HG02884 (cell line): ENCODE measurements around the gene IDH3A.
"Not testable (repeated sequence)": the region's sequence is repeated elsewhere in the genome, so short reads cannot be mapped to it uniquely, and the experiment has no call there.

Experiments
- ATAC-seq: cut with Tn5 transposase; IDR thresholded peaks from one replicate; pipeline ENCODE4 v1.9.1; 2021; ENCODE audit warnings: mild to moderate bottlenecking, moderate library complexity; ENCODE audit not compliant: unreplicated experiment

Gene IDH3A

DNA sequence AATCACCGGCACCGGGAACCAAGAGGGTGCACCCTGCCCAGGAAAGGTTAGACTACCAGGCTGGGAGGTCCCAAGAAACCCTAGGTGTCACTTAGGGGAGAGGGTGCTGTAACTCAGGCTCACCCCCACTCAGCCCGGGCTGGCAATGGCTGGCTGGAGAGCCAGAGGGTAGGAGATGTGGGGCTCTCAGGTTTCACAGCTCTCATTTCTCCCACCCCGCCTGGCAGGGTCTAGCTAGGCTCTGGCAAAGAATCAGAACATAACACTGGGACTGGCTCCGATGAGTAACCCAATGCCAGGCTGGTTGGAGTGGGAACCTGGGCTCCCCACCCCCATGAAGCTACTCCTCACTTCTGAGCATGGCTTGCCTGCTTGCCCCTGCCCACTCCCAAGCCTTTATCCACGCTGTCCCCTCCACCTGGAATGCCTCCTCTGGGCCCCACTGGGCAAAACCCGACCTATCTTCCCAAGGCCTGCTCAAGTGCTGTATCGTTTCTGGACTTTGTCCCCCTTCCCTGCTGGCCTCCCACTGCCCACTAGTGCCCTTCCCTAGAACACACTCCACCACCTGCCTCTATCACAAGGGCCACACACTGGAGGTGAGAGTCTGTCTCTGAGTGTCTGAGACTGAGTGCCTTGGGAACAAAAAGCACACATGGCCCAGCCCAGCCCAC lies 19.9 kb upstream of the IDH3A start:
- ATAC-seq: no peak

DNA sequence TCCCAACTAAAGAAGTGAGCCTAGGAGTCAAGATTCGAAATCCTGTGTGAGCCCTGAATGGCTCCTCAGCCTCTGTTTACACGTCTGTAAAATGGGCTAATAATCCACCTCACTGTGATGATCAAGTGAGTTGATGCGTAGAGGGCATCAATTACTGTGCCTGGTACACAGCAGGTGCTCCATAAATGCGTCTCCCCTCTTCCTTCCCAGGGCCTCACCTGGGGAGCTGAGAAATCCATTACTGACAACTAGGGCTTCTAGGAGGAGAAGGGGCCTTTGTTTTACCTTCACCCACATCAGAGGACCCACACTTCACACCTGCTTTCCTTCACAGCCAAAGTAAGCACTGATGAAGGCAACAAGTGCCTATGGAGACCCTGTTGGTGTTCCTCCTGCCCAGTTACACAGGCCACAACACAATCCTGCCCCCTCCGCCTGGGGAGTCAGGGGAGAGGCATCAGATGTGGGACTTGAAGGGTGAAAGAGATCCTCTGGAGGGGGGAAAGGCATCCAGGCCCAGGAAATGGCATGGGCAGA lies 19.3 kb upstream of the IDH3A start:
- ATAC-seq: no peak

DNA sequence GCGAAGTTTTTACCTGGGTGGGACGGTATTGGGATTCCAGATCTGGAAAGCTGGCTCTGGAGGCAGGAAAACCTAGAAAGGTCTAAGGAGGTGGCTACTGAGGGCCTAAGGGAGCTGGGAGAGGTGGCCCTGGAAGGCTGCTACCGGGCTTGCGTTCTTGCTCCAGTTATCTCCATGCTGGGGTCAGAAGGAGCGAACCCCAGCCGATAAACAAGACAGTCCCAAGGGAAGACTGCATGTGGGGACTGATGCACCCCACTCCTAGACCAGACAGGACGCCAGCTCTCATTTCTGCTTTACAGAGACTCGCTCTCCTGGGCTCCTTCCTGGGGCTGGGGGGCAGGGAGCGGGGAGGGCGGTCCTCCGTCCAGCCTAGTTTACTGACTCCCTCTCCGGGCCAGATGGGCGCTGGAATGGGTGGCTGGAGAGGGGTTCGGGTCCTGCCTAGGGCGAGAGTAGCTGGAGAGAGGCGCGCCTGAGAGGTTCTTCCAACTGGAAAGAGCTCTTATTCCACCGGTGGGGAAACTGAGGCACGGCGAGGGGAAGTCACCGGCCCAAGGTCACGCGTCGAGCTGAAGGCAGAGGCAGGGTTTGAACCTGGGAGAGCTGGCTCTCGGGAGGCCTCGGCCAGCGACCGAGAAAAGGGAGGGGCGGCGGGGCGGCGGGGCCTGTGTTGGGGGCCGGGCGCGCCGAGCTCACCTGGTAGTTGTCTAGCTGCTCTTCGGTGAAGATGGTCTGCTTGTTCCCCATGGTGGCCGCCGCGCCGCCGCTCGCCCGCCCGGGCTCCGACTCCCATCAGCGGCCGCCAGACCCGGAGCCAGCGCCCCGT lies 18.5 kb upstream of the IDH3A start:
- no peak for ATAC-seq

DNA sequence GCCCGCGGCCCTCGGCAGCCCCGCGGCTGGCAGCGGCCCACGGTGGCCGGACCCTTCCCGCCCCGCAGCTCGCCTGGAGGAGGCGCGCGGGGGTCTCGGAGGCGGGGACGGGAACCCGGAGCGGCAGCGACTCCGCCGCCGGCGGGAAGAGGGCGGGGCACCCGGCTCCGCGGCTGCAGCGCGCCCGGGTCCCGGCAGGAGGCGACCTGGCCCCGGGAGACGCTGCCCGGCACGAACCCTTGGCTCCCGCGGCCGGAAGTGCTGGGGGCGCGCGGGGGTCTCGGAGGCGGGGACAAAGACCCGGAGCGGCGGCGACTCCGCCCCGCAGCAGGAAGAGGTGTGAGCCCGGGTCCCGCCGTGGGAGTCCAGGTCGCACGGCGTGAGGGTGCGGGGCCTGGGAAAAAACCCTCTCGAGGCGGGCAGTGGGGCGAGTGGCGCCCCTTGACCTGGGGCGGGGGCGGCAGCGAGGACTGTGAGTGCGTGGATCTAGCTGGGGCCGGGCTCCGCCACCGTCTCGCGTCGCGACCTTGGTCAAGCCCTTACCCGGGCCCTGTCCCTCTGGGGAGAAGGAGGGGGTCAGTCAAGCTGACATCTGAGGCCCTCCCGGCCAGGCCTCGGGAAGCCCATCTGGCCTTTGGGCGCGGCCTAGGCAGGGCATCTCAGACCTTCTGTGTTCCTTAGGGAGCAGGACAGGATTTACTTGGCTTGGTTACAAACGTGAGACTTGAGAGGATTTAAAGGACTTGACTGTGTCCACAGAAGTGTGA lies 17.7 kb upstream of the IDH3A start, which contains the start of gene CIB2:
Gene CIB2, minus strand, starts transcription at position 151 of the 767 bp plus-strand sequence. CDS start 230 bp downstream, outside the sequence.
- no peak for ATAC-seq

DNA sequence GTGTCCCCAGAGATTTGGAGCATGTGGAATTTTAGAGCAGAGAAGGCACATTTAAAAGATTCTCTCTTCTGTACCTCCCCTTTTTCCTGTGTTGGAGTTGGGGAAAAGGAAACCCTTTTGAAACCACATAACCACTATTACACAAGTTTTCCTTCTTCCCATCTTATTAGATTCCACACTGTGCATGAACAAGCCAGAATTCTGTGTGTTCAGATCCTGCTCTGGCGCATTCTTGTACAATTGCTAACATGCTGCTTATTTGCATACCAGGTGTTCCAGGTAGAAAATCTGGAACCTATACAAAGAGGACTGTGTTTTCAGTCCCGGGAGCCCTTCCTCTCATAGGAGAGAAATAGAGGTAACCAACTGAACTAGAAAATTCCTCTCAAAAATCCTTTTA lies 15.4 kb upstream of the IDH3A start:
- ATAC-seq: no peak

DNA sequence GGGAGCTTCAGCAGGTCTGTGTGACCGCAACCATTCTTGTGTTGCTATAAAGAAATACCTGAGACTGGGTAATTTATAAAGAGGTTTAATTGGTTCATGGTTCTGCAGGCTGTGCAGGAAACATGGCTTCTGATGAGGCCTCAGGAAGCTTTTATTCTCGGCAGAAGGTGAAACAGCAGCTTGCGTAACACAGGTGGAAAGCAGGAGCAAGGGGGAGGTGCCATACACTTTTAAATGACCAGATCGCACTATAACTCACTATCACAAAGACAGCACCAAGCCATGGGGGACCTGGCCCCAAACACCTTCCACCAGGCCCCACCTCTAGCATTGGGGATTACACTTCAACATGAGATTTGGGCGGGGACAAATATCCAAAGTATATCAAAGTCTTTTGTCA lies 9.6 kb upstream of the IDH3A start:
- ATAC-seq: no peak

DNA sequence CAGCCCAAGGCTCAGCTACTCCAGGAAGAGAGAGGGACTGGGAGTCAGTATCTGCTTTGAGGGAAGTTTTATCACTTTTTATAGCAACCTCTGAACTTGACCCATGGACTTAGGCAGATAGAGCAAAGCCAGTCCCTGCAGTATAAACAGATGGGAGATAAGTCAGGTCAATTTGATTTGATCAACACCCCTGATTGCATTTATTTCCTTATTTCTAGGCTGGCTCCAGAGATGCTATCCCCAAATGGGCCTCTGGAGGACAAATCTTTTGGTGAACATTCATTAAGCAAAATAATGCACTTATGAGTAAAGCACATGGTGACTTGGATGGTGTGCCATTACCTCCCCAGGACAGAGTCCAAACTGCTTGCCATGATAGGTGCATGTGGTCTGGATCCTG lies 8.9 kb upstream of the IDH3A start:
- no peak for ATAC-seq

DNA sequence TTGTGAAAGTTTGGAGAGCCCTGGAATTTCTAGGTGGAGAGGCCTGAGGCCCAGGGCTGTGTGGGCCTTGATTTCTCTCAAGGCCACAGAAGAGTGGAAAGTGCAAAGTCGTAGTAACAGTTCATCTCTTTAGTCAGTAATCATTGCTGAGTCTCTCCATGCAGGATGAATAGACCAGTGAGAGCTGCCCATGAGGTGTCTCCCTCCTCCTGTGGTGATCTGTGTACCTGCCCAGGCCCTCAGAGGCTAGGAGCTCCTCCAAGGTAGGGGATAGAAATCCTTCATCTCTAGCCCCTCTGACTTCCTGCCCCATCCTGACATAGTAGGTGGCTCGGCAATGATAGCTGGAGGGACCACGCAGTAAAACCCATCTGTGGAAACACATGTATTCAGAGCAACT lies 6.8 kb upstream of the IDH3A start:
- ATAC-seq: no peak

DNA sequence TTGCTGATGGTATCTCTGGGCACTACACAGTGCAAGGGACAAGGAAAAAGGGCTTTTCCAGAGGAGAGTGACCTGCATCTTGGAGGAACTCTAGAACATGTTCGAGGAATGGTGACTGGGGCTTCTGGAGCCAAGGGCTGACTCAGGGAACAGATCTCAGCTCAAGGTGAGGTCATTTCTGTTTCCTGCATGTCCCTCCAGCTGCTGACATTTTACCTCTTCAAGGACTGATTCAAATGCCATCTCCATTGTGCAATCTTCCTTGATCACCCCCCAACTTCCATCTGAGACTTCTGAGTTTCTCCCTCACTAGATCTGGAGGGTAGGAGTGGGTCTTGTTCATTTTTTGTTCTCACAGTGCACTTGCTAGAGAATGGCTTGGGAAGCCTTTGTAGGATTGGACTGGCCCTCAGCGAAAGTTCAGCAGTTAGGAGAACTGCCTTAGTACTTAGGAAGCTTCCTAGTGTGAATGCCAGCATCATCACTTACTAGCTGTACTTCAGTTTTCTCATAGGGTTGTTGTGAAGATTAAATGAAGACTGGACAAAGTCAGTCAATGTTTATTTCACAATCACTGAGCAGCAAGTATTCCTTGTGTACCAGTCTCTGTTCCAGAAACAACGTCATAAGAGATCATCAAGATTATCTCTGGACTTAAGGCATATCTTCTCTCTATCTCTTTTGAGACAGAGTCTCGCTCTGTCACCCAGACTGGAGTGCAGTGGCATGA lies 2.6 kb upstream of the IDH3A start:
- no peak for ATAC-seq

DNA sequence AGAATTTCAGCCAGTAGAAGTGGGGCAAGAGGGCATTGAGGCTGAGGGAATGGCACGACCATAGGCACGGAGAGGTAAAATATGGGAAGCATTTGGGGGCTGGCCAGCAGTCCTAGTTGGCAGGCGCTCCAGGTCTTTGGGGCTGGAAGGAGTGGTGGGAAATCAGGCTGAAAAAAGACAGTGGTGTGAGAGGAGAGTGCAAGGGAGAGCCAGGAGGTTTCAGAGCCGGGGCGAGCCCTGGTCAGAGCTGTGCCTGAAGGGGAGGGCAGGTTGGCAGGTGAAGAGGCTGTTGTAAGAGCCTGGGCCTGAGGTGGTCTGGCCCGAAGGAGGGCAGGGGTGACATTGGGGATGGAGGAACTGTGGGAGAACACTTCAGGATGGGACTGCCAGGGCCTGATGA lies 1.6 kb upstream of the IDH3A start:
- ATAC-seq: no peak

DNA sequence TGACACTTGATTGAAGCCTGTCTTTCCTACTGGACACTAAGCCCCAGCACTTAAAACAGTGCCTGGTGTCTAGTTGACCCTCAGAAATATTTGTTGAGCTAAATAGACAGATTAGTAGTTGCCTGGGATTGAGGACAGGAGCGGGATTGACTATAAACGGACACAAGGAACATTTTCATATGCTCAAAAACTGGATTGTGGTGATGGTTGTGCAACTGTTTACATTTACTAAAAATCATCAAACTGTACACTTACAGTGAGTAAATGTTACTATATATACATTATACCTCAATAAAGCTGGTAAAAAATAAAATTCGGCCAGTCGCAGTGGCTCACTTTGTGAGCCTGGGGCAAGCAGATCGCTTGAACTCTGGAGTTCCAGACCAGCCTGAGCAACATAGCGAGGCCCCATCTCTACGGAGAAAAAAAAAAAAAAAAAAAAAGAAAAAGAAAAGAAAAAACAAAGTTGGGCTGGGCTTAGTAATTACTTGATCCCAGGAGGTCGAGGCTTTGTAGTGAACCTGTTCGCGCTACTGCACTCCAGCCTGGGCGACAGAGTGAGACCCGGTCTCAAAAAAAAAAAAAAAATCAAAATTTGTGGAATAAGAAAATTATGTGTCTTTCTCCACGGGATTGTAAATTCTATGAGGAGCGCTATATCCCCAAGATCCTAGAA lies 632 bp upstream of the IDH3A start:
- no peak for ATAC-seq

DNA sequence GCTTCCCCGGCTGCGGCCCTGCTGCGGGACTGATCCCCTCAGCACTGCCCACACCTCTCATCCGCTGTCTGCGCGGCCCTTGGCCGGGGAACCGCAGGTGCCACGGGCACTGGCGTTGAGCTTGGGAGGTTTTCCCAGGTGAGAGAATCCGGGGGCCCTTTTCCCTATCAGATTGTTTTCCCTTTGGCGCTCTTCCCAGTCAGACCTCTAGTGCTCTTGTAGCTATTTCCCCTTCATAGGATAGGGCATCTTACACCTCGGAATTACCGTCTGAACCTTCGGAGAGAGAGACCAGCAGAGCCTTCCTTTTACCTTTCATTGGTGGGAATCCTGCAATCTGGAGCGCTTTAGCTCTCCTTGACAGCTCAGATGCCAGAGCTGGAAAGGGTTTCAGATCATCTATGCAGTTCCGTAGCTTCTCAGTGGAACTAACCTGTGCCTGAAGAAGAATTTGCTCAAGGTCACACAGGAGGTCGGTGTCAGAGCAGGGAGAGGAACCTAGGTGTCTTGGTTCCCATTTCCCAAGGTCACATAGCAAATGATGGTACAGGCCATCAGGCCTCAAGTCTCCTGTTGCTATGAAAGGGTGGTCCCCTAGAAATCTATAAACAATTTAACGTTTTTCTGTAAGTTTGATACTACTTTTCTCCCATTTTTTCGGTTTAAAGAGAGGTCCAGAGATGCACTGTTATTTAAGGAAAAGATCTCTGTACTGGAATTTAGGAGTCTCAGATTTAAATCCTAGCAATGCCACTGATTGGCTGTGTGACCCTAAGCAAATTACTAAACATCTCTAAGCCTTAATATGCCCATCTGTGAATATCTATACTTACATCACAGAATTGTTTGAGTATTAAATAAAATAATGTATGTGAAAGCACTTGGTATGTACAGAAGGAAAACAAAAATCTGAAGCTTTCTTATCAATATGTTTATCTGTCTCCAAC lies 916 bp downstream of the IDH3A start:
- no peak for ATAC-seq

DNA sequence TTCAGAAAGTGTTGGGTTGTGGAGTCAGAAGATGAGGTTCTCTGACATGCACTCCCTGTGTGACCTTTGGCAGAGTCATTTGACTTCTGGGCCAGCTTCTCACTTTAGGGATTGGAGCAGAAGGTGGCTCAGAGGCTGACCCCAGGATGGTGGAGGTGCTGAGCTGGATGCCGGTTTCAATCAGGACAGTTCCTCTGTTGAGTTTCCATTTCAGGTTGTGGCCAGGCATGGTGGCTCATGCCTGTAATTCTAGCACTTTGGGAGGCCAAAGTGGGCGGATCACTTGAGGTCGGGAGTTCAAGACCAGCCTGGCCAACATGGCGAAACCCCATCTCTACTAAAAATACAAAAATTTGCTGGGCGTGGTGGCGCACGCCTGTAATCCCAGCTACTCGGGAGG lies 1.9 kb downstream of the IDH3A start:
- ATAC-seq: not testable (repeated sequence)

DNA sequence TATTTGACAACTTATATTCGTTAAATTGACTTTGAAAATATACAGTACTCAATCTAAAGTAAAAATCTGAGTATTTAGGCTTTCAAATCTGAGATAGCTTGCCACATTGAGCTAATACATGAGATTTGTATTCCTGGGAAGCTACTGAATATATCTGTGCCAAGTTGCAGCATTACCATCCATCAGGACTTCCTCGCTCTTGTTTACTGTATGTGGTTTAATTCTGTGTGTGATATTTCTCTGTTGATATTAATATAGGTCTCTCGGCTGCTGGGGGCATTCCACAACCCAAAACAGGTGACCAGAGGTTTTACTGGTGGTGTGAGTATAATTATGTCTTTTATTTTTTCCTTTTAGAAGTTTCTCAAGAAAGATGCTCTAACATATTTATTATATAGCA lies 5.8 kb downstream of the IDH3A start:
- ATAC-seq: no peak

DNA sequence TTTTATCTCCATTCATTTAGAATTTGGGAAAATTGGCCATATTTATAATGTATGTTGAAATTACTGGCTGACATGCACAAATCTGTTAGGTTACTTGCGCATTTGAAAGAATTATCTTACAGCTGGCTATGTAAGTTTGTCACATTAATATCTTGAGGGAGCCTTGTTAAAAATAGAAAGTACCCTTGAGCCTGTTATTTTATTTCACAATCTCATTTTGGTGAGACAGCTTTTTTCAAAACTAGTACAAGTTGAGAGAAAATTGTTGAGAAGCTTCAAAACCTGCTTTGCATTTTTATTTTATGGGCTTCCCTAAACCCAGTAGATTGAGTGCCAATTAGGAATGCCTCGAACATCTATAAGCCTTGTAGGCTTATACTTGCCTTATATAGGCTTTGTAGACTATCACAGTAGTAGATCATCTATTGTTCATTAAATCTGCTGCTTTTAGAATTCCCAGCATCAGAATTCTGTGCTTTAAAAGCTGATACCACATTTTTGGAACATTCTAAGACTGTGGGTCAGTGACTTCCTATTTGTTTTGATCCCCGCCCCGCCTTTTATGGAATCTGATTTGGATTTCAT lies 6.3 kb downstream of the IDH3A start:
- ATAC-seq: no peak

DNA sequence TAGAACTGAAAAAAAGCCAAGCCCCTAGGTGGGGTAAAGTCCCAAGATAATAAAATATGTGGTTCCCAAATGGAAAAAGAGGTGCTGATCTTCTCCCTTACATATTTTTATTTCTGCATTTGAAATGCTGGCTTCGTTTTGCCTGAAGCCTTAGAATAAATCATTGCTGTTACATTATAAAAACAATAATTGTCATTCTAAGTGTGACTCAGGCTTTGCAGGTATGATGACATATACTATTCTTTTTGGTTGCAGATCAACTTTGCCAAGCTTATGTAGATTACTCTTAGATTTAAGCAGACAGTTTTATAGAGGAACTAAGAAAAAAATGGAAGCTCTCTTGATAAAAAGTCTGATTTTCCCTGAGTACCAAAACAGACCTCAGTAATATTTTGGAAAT lies 7.5 kb downstream of the IDH3A start:
- ATAC-seq: no peak

DNA sequence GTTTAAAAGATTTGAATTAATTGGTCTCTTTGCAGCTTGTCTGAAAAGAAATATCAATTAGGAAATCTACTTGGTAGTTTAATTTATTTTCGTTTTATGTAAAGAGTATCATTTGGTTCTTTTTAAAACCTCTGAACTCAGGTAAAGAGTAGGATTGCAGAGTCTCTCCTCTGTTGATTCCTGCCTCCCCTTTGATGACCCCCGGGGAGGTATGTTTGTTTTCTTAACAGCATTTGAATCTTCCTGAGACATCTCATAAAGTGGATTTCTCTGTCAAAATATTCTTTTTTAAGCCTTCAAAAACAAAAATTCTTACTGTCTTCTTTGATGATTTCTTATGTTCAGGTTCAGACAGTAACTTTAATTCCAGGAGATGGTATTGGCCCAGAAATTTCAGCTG lies 8.0 kb downstream of the IDH3A start:
- ATAC-seq: no peak

DNA sequence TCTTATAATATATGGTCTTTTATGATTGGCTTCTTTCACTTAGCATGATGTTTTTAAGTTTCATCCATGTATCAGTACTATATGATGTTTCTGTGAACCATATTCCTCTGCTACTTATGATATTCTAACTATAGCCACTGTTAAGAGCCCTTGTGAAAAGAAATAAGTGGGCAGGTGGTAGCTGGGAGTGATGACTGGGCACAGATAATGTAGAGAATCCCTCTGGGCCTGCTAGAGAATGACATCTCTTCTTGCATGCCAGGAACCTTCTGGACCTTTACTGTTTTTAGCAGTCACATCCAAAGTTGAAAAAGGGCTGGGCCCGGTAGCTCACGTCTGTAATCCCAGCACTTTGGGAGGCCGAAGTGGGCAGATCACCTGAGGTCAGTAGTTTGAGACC lies 10.2 kb downstream of the IDH3A start:
- ATAC-seq: no peak

DNA sequence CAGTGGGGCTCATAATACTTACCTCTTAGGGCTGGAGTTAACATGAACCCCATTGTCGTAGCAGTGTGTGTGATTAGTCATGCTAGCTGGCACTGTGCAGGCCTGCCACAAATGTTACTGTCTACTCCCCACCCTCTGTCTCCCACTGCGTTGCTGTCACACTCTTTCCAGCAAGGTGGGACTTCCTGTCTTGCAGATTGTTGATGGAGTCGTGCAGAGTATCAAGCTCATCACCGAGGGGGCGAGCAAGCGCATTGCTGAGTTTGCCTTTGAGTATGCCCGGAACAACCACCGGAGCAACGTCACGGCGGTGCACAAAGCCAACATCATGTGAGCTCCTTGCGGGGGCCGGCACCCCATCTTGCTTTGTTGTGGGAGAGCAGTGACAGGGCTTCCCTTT lies 12.9 kb downstream of the IDH3A start:
- no peak for ATAC-seq
